Colonic mucosa (tissue), 4 donors: ENCODE results near the gene FAM193B. TPM values are rescaled to one million over a fixed set of nuclear protein-coding genes. Genes with fewer than 3 reads are reported as not detected.
A peak's percentile ranks its signal among the peaks of the same experiment; 100 is the strongest.

Experiments used
- DNase-seq: peaks from one replicate; pipeline ENCODE4 v3.0.0-alpha.2; 2020
- H3K27ac ChIP-seq: fragments of 200-600 bp; one replicate; pipeline ENCODE4 v1.8.0; 2021
- H3K27me3 ChIP-seq: fragments of 200-600 bp; one replicate; pipeline ENCODE4 v1.8.0; 2021
- H3K36me3 ChIP-seq: fragments of 200-600 bp; one replicate; pipeline ENCODE4 v1.8.0; 2021
- H3K4me1 ChIP-seq: fragments of 200-600 bp; one replicate; pipeline ENCODE4 v1.8.0; 2021; ENCODE audit warnings: mild to moderate bottlenecking
- H3K4me3 ChIP-seq: fragments of 200-600 bp; one replicate; pipeline ENCODE4 v1.8.0; 2021
- H3K9ac ChIP-seq, 2 donors: one replicate each; pipeline ENCODE4 v1.7.0; 2013; ENCODE audit warnings: control low read depth in 2 of 2, low read depth in 2 of 2, low read length in 2 of 2
- H3K9me3 ChIP-seq: fragments of 200-600 bp; one replicate; pipeline ENCODE4 v1.8.0; 2021
- intact Hi-C: fragments of 100-400 bp; cut with DNase I; formaldehyde crosslinking; loops from one replicate; pipeline ENCODE4 v1.14.1; 2022
- total RNA-seq, 2 donors: library from RNA; stranded (reverse); fragmentation: NEBNext Ultra II Directional in 1 of 2; extraction: Animal tissue kit (Norgen Biotek cat#: 25700) in 1 of 2; gene quantifications; one replicate each; pipeline ENCODE4 v1.2.1, GENCODE V29; 2021
- TF ChIP-seq, protein P1 (sequence below): fragments of 200-600 bp; IDR thresholded peaks from one replicate; pipeline ENCODE4 v1.8.0; 2022; ENCODE audit warnings: antibody characterized with exemption, mild to moderate bottlenecking
- donor health status: healthy.
- donor health status: DM: no; HTN: no; CAD: no.
- donor health status: DM: no; HTN: no; CAD: no.

FAM193B gene
- total RNA-seq, 2 donors from 2014 or later, result 39.4 to 78.6 TPM

DNA sequence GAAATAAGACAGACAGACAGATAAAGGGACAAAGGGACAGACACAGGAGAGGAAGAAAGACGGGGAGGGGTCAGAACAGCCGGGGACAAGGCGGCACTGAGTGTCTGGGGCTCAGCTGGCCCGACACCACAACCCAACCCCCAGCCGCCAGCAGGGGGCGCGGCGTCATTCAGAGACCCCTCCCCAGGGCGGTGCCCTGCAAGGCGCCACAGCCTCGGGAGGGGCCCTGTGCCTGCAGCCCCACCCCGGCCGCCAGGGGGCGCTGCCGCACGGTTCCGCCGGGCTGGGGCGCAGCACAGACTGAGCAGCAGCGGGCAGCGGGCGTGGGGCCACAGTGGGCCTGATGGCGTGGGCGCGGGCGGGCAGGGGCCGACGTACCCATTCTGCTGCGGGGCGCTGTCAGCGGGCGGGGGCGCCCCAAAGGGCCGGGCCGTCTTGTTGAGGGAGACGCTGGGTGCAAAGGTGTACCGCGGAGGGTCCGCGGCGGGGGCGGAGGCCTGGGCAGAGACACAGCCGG lies 62.9 kb downstream of the FAM193B start:
- Histone ChIP-seq H3K27me3 (no peaks in the 10 kb centered on the region), H3K27ac (no peak overlapping the region), H3K4me1 (peaks cover 9% of the 10 kb centered on the region), H3K4me3 (no peak overlapping the region), H3K36me3 (no peaks in the 10 kb centered on the region), H3K9me3 (no peaks in the 10 kb centered on the region), H3K9ac (no peak overlapping the region)
- TF ChIP-seq, protein P1, sequence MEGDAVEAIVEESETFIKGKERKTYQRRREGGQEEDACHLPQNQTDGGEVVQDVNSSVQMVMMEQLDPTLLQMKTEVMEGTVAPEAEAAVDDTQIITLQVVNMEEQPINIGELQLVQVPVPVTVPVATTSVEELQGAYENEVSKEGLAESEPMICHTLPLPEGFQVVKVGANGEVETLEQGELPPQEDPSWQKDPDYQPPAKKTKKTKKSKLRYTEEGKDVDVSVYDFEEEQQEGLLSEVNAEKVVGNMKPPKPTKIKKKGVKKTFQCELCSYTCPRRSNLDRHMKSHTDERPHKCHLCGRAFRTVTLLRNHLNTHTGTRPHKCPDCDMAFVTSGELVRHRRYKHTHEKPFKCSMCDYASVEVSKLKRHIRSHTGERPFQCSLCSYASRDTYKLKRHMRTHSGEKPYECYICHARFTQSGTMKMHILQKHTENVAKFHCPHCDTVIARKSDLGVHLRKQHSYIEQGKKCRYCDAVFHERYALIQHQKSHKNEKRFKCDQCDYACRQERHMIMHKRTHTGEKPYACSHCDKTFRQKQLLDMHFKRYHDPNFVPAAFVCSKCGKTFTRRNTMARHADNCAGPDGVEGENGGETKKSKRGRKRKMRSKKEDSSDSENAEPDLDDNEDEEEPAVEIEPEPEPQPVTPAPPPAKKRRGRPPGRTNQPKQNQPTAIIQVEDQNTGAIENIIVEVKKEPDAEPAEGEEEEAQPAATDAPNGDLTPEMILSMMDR, result peak; percentile 53
- no peak for DNase-seq
- intact Hi-C loops, result no loop called here

DNA sequence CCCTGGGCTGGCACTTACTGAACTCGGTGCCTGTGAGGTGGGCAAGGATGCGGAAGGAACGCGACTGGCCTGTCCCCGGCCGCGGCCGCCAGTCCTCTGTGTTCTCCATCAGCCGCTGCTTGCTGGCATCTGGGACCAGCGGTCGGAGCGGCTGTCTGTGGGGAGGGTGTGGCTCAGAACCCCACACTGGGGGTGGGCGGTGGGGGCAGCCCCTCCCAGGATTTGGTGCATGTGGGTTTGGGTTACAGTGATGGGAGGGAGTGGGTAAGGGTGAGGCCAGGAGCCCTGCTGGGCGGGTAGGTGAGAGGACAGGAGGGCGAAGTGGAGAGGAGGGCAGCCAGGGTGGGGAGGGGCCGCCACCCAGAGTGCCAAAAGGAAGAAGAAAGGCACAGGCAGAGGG lies 63.4 kb downstream of the FAM193B start:
- intact Hi-C loops, result no loop called here
- DNase-seq, result no peak
- Histone ChIP-seq H3K27me3 (no peaks in the 10 kb centered on the region), H3K27ac (no peak overlapping the region), H3K4me1 (peaks cover 5% of the 10 kb centered on the region), H3K9ac (no peak overlapping the region), H3K36me3 (no peaks in the 10 kb centered on the region), H3K9me3 (no peaks in the 10 kb centered on the region), H3K4me3 (no peak overlapping the region)
- TF ChIP-seq, protein P1, result no peak

DNA sequence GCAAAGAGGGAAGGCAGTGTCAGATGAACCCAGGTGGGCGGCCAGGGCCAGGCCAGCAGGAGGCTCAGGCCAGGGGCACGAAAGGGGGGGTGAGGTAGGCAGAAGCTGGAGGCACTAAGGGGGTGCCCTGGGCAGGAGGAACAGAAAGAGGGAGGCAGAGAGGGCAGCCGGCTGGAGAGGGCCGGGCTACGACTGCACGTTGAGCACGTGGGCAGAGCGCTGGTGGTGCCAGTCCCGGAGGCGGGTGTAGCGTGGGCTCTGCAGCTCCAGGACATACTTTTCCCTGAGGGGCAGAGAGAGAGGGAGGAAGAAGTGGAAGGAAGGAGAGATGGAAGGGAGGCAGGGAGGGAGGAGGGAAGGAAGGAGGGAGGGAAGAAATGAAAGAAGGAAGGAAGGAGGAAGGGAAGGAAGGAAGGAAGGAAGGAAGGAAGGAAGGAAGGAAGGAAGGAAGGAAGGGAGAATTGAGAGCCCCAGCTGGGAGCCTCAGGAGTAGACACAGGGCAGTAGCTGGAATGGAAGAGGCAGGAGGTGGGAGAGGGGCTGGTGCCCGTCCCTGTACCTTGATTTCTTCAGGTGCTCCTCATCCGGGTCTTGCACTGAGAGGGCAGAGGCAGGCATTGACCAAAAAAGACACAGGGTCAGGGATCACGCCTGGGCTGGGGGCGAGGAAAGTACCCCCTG lies 63.9 kb downstream of the FAM193B start:
- Histone ChIP-seq H3K9ac (no peak overlapping the region), H3K27me3 (no peaks in the 10 kb centered on the region), H3K4me3 (no peak overlapping the region), H3K9me3 (no peaks in the 10 kb centered on the region), H3K4me1 (peaks cover 5% of the 10 kb centered on the region), H3K36me3 (no peaks in the 10 kb centered on the region), H3K27ac (no peak overlapping the region)
- TF ChIP-seq, protein P1, result no peak
- intact Hi-C loops, result no loop called here
- no peak for DNase-seq

DNA sequence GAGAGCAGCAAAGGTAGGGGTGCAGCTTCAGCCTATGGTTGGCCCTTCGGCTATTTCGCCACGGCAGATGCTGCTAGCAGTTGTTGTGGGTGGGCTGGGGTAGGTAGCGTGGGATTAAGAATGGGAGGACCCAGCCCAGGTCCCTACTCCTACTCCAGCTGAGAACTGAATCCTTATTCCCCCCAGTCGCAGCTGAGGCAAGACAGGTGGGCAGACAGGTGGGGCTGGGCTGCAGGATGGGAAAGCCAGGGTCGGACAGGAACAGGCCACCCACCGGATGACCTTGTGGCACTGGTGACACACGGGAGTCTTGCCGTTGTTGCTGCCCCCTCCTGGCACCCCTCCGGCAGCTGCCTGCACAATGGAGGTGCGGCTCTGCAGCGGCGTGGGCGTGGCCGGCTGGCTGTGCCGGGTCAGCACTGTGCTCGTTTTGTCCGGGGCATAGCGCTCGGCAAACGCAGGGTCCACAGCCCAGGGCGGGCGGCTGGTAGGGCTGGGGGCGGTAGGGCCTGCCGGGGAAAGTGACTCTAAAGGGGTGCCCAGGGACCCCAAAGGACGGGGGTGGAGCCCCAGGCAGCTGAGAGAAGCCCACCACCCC lies 65.1 kb downstream of the FAM193B start:
- TF ChIP-seq, protein P1, result no peak
- Histone ChIP-seq H3K36me3 (no peaks in the 10 kb centered on the region), H3K27ac (no peak overlapping the region), H3K4me3 (no peak overlapping the region), H3K27me3 (no peaks in the 10 kb centered on the region), H3K9me3 (no peaks in the 10 kb centered on the region), H3K9ac (no peak overlapping the region), H3K4me1 (peaks cover 5% of the 10 kb centered on the region)
- DNase-seq, result peak; percentile 62
- intact Hi-C loops, result no loop called here

DNA sequence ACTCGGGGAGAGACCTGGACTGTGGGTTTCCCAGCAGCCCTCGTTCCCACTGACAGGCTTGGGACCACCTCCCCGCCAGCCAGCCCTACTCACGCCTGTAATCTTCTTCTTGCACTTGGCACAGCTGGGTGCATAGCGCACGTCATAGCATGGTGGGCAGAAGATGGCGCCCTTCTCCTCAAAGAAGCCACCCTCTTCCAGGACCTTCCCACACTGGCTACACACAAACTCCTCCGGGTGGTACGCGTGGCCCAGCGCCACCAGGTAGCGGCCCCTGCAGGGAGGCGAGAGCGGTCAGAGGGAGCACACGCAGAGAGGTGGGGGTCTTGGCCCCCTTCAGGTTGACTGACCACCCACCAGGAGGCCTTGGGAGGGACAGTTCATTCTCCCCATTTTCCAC lies 66.4 kb downstream of the FAM193B start:
- no peaks in the 10 kb centered on the region for H3K9me3 ChIP-seq
- TF ChIP-seq, protein P1, result no peak
- intact Hi-C loops, result no loop called here
- no peak overlapping the region for H3K4me3 ChIP-seq
- H3K36me3 ChIP-seq, result no peaks in the 10 kb centered on the region
- DNase-seq, result no peak
- H3K9ac ChIP-seq, result no peak overlapping the region
- peaks cover 5% of the 10 kb centered on the region for H3K4me1 ChIP-seq
- no peaks in the 10 kb centered on the region for H3K27me3 ChIP-seq
- H3K27ac ChIP-seq, result no peak overlapping the region
